ENCODE data around the gene ERMAP. TPM values are rescaled to one million over a fixed set of nuclear protein-coding genes. Genes with fewer than 3 reads are reported as not detected.
"Not testable (repeated sequence)": the region's sequence is repeated elsewhere in the genome, so short reads cannot be mapped to it uniquely, and the experiment has no call there.

The ERMAP gene
- total RNA-seq, 2 experiments from 2014 or later = 5.7 to 6.0 TPM

DNA sequence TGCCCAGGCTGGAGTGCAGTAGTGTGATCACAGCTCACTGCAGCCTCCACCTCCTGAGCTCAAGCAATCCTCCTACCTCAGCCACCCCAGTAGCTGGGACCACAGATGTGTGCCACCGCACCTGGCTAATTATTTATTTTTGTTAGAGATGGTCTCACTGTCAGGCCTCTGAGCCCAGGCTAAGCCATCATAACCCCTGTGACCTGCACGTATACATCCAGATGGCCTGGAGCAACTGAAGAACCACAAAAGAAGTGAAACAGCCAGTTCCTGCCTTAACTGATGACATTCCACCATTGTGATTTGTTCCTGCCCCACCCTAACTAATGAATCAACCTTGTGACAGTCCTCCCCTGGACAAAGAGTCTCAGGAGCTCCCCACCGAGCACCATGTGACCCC lies 39.6 kb downstream of the ERMAP start:
- Mint-ChIP-seq H3K36me3 (ENCODE audit: low read depth) (peaks cover 24% of the 10 kb centered on the region), H3K27me3 (ENCODE audit: low read depth) (peaks cover 15% of the 10 kb centered on the region)
- H3K4me3 Mint-ChIP-seq; DNase-seq; H3K27ac Mint-ChIP-seq; POLR2A ChIA-PET; H3K4me1 Mint-ChIP-seq (ENCODE audit: low read depth); H3K9me3 Mint-ChIP-seq (ENCODE audit: insufficient read depth); ATAC-seq; CTCF ChIA-PET: not testable (repeated sequence)

DNA sequence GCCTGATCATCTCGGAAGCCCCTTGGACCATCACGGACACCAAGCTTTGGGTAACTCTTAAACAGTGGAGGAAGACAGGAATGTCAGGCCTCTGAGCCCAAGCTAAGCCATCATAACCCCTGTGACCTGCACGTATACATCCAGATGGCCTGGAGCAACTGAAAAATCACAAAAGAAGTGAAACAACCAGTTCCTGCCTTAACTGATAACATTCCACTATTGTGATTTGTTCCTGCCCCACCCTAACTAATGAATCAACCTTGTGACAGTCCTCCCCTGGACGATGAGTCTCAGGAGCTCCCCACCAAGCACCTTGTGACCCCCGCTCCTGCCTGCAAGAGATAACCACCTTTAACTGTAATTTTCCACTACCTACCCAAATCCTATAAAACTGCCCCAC lies 42.4 kb downstream of the ERMAP start:
- peaks cover 20% of the 10 kb centered on the region for H3K27me3 Mint-ChIP-seq (ENCODE audit: low read depth)
- ATAC-seq; H3K9me3 Mint-ChIP-seq (ENCODE audit: insufficient read depth); H3K27ac Mint-ChIP-seq; POLR2A ChIA-PET; H3K4me1 Mint-ChIP-seq (ENCODE audit: low read depth); H3K4me3 Mint-ChIP-seq; DNase-seq: not testable (repeated sequence)
- CTCF ChIA-PET = interaction anchor here (2.2 kb wide), 1 partner anchor 13 kb away, joined by 5 read pairs; the partner anchor contains the start of gene ZNF691
- peaks cover 14% of the 10 kb centered on the region for H3K36me3 Mint-ChIP-seq (ENCODE audit: low read depth)

DNA sequence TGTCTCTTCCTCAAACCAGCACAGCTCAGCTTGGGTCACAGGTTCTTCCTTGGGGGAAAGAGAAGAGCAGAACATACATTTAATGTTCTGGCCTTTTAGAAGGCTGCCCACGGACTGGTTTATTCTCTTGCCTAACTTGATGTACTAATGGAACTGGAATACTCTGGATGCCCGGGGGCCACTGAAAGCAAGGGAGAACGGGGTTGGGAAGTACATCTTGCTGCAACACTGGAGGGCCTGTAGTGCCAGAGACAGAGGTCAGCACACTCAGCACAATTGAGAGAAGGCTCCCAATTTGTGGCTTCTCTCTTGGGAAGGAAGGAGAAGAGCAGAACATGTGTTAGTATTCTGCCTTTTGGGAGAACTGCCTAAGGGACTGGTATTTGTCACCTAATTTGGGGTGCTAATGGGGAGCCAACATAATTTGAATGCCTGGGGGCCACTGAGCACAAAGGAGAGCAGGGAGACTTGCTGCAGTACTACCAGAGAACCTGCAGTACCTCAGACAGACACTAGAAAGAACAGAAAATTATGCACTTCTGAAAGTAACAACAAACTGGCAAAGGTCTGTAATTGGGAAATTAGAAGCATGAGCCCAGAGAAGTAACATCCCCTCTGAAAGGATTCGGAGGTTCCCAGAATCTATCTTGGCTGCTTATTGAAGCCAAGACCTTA lies 43.6 kb downstream of the ERMAP start:
- ATAC-seq = no peak
- Mint-ChIP-seq H3K9me3 (ENCODE audit: insufficient read depth) (peaks cover 4% of the 10 kb centered on the region), H3K27me3 (ENCODE audit: low read depth) (peaks cover 23% of the 10 kb centered on the region), H3K4me3 (no peak overlapping the region), H3K27ac (no peak overlapping the region), H3K36me3 (ENCODE audit: low read depth) (peaks cover 11% of the 10 kb centered on the region), H3K4me1 (ENCODE audit: low read depth) (no peaks in the 10 kb centered on the region)
- no peak for DNase-seq
- ChIA-PET CTCF (interaction anchor here (2.5 kb wide), 1 partner anchor 14 kb away, joined by 7 read pairs; the partner anchor contains the start of gene ZNF691), POLR2A (no interaction called here)

DNA sequence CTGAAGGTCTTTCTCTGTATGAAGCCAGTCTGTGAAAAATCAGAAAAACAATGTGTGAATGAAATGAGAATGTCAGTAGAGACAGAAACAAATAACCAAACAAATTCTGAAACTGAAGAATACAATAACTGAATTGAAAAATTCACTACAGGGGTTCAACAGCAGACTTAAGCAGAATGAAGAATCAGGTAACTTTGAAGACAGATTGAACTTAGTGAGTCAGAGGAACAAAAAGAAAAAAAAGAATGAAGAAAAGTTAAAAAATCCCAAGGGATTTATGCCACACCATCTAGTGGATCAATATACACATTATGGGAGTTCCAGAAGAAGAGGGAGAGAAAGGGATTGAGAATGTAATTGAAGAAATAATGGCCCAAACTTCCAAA lies 44.1 kb downstream of the ERMAP start:
- H3K36me3 Mint-ChIP-seq (ENCODE audit: low read depth) = peaks cover 11% of the 10 kb centered on the region
- H3K27ac Mint-ChIP-seq = no peak overlapping the region
- ATAC-seq (no peak), DNase-seq (no peak)
- H3K27me3 Mint-ChIP-seq (ENCODE audit: low read depth) = peaks cover 25% of the 10 kb centered on the region
- no peak overlapping the region for H3K4me3 Mint-ChIP-seq
- H3K4me1 Mint-ChIP-seq (ENCODE audit: low read depth) = no peaks in the 10 kb centered on the region
- peaks cover 4% of the 10 kb centered on the region for H3K9me3 Mint-ChIP-seq (ENCODE audit: insufficient read depth)
- POLR2A ChIA-PET = no interaction called here
- CTCF ChIA-PET = interaction anchor here (1.7 to 2.5 kb wide), 2 partner anchors 12 to 15 kb away, joined by 3 to 7 read pairs; partner anchors contain the start of gene ZNF691

DNA sequence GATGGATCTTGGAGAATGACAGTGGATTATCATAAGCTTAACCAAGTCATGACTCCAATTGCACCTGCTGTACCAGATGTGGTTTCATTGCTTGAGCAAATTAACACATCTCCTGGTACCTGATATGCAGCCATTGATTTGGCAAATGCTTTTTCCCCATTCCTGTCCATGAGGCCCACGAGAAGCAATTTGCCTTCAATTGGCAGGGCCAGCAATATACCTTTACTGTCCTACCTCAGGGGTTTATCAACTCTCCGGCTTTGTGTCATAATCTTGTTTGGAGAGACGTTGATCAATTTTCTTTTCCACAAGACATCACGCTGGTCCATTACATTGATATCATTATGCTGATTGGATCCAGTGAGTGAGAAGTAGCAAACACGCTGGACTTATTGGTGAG lies 49.6 kb downstream of the ERMAP start:
- no peak overlapping the region for H3K27ac Mint-ChIP-seq
- CTCF ChIA-PET = no interaction called here

DNA sequence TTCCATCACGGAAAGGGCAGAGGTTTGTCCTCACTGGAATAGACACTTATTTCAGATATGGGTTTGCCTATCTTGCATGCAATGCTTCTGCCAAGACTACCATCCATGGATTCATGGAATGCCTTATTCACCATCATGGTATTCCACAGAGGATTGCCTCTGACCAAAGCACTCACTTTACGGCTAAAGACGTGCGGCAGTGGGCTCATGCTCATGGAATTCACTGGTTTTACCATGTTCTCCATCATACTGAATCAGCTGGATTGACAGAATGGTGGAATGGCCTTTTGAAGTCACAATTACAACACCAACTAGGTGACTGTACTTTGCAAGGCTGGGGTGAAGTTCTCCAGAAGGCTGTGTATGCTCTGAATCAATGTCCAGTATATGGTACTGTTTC lies 51.5 kb downstream of the ERMAP start:
- H3K27me3 Mint-ChIP-seq (ENCODE audit: low read depth) = peaks cover 13% of the 10 kb centered on the region
- DNase-seq; H3K9me3 Mint-ChIP-seq (ENCODE audit: insufficient read depth); H3K27ac Mint-ChIP-seq; CTCF ChIA-PET; H3K36me3 Mint-ChIP-seq (ENCODE audit: low read depth); H3K4me3 Mint-ChIP-seq; ATAC-seq; POLR2A ChIA-PET; H3K4me1 Mint-ChIP-seq (ENCODE audit: low read depth): not testable (repeated sequence)

More for the DNA sequence above, 49.6 kb downstream of the ERMAP start:
- Mint-ChIP-seq H3K4me3 (no peak overlapping the region), H3K27me3 (ENCODE audit: low read depth) (peaks cover 12% of the 10 kb centered on the region), H3K36me3 (ENCODE audit: low read depth) (no peaks in the 10 kb centered on the region), H3K4me1 (ENCODE audit: low read depth) (no peaks in the 10 kb centered on the region), H3K9me3 (ENCODE audit: insufficient read depth) (no peaks in the 10 kb centered on the region)
- ATAC-seq (no peak), DNase-seq (no peak)
- POLR2A ChIA-PET = no interaction called here

DNA sequence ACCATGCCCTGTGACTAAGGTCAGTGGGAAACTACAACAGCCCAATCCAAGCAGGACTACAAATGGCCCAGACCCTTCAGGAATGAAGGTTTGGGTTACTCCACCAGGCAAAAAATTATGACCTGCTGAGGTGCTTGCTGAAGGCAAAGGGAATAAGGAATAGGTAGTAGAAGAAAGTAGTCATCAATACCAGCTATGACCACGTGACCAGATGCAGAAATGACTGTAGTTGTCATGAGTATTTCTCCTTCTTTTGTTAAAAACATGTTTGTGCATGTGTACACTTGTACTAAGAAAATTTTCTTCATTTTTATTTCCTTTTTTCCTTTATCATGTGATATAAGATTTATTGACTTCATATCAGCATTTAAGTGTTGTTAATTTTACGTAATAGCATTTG lies 52.3 kb downstream of the ERMAP start:
- ATAC-seq; POLR2A ChIA-PET; H3K9me3 Mint-ChIP-seq (ENCODE audit: insufficient read depth); H3K27ac Mint-ChIP-seq; DNase-seq; H3K4me1 Mint-ChIP-seq (ENCODE audit: low read depth); H3K4me3 Mint-ChIP-seq; CTCF ChIA-PET; H3K36me3 Mint-ChIP-seq (ENCODE audit: low read depth): not testable (repeated sequence)
- peaks cover 12% of the 10 kb centered on the region for H3K27me3 Mint-ChIP-seq (ENCODE audit: low read depth)

DNA sequence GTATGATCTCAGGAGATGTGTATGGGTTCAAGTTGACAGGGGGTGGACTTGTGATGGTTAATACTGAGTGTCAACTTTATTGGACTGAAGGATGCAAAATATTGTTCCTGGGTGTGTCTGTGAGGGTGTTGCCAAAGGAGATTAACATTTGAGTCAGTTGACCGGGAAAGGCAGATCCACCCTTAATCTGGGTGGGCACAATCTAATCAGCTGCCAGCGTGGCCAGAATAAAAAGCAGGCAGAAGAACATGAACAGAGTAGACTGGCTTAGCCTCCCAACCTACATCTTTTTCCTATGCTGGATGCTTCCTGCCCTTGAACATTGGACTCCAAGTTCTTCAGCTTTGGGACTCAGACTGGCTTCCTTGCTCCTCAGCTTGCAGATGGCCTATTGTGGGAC lies 52.8 kb downstream of the ERMAP start:
- H3K9me3 Mint-ChIP-seq (ENCODE audit: insufficient read depth); DNase-seq; H3K36me3 Mint-ChIP-seq (ENCODE audit: low read depth); CTCF ChIA-PET; H3K4me1 Mint-ChIP-seq (ENCODE audit: low read depth); POLR2A ChIA-PET; ATAC-seq; H3K4me3 Mint-ChIP-seq; H3K27ac Mint-ChIP-seq: not testable (repeated sequence)
- H3K27me3 Mint-ChIP-seq (ENCODE audit: low read depth) = peaks cover 12% of the 10 kb centered on the region

DNA sequence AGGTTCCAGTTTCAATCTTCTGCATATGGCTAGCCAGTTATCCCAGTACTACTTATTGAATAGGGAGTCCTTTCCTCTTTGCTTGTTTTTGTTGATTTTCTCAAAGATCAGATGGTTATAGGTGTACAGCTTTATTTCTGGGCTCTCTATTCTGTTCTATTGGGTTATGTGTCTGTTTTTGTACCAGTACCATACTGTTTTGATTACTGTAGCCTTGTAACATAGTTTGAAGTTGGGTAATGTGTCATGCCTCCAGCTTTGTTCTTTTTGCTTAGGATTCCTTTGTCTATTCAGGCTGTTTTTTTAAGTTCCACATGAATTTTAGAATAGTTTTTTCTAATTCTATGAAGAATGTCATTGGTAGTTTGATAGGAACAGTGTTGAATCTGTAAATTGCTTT lies 56.2 kb downstream of the ERMAP start:
- ATAC-seq; H3K27ac Mint-ChIP-seq; H3K4me1 Mint-ChIP-seq (ENCODE audit: low read depth); H3K9me3 Mint-ChIP-seq (ENCODE audit: insufficient read depth); POLR2A ChIA-PET; H3K36me3 Mint-ChIP-seq (ENCODE audit: low read depth); H3K4me3 Mint-ChIP-seq; DNase-seq: not testable (repeated sequence)
- H3K27me3 Mint-ChIP-seq (ENCODE audit: low read depth) = peaks cover 12% of the 10 kb centered on the region
- CTCF ChIA-PET = interaction anchor here (0.7 kb wide), 1 partner anchor 186 kb away, joined by 3 read pairs; no protein-coding TSS in a partner anchor

DNA sequence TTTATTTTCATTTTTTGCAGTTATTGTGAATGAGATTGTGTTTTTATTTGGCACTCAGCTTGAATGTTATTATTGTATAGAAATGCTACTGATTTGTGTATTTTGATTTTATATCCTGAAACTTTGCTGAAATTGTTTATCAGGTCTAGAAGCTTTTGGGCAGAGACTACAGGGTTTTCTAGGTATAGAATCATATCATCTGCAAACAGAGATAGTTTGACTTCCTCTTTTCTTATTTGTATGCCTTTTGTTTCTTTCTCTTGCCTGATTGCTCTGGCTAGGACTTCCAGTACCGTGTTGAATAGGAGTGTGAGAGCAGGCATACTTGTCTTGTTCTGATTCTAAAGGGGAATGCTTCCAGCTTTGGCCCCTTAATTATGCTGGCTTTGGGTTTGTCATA lies 56.7 kb downstream of the ERMAP start:
- no peak for DNase-seq
- no peak for ATAC-seq
- ChIA-PET POLR2A (no interaction called here), CTCF (interaction anchor here (0.7 kb wide), 3 partner anchors 185 to 1504 kb away, joined by 3 to 4 read pairs (median 3); no protein-coding TSS in a partner anchor)
- H3K27me3 Mint-ChIP-seq (ENCODE audit: low read depth) = peaks cover 12% of the 10 kb centered on the region
- H3K9me3 Mint-ChIP-seq (ENCODE audit: insufficient read depth) = peaks cover 3% of the 10 kb centered on the region
- no peak overlapping the region for H3K27ac Mint-ChIP-seq
- no peak overlapping the region for H3K4me3 Mint-ChIP-seq
- H3K4me1 Mint-ChIP-seq (ENCODE audit: low read depth) = peaks cover 2% of the 10 kb centered on the region
- H3K36me3 Mint-ChIP-seq (ENCODE audit: low read depth) = no peaks in the 10 kb centered on the region

DNA sequence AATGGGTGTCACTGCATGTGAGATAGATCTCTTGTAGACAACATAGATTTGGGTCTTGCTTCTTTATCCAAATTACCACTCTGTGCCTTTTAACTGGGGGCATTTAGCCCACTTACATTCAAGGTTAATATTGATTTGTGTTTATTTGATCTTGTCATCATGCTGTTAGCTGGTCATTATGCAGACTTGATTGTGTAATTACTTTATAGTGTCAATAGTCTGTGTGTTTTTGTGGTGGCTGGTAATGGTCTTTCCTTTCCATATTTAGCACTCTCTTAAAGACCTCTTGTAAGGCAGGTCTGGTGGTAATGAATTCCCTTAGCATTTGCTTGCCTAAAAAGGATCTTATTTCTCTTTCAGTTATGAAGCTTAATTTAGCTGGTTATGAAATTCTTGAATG lies 59.1 kb downstream of the ERMAP start:
- H3K9me3 Mint-ChIP-seq (ENCODE audit: insufficient read depth) = peaks cover 3% of the 10 kb centered on the region
- POLR2A ChIA-PET = no interaction called here
- CTCF ChIA-PET = interaction anchor here (1.0 kb wide), 1 partner anchor 198 kb away, joined by 3 read pairs; no protein-coding TSS in a partner anchor
- no peak overlapping the region for H3K4me3 Mint-ChIP-seq
- no peaks in the 10 kb centered on the region for H3K36me3 Mint-ChIP-seq (ENCODE audit: low read depth)
- H3K4me1 Mint-ChIP-seq (ENCODE audit: low read depth) = peaks cover 2% of the 10 kb centered on the region
- H3K27ac Mint-ChIP-seq = no peak overlapping the region
- DNase-seq (no peak), ATAC-seq (no peak)
- peaks cover 12% of the 10 kb centered on the region for H3K27me3 Mint-ChIP-seq (ENCODE audit: low read depth)

DNA sequence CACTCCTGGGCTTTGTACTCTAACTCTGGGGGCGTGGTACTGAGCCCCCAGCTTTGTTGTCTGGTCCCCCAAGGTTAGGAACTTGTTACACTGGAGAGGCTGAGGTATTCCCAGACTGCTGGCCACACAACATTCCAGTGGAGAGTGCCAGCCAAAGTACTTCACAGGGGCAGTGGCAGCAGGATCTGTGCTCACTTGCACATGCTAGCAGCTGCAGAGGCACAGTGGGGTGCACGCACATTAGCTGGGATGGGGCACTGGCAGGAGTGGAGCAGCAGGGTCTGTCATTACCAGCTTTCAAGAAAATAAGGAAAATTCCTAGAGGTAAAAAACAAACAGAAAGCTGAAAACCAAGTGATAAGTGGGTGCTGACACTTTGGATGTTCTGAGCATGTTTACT lies 60.5 kb downstream of the ERMAP start:
- ChIA-PET CTCF (no interaction called here), POLR2A (no interaction called here)
- Mint-ChIP-seq H3K27me3 (ENCODE audit: low read depth) (peaks cover 8% of the 10 kb centered on the region), H3K4me1 (ENCODE audit: low read depth) (peaks cover 2% of the 10 kb centered on the region), H3K27ac (no peak overlapping the region), H3K36me3 (ENCODE audit: low read depth) (no peaks in the 10 kb centered on the region), H3K9me3 (ENCODE audit: insufficient read depth) (peaks cover 3% of the 10 kb centered on the region), H3K4me3 (no peak overlapping the region)
- ATAC-seq (no peak), DNase-seq (no peak)

DNA sequence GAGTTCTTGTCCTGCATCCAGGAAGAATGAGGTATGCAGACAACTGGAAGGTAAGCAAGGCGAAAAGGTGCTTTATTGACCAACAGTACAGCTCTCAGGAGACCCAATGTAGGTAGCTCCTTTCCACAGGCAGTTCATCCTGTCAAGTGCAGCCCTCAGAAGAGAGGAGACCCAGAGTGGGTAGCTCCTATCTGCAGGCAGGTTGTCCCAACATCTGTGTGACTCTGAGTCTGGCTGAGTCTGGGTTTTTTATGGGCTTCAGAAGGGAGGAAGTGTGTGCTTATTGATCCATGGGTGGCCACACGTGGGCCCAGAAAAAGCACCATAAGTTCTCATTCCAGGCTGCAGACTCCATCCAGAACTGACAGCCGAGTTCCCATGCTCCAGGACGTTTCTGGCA lies 63.5 kb downstream of the ERMAP start:
- CTCF ChIA-PET = interaction anchor here (2.3 kb wide), 1 partner anchor 193 kb away, joined by 7 read pairs; no protein-coding TSS in a partner anchor
- Mint-ChIP-seq H3K9me3 (ENCODE audit: insufficient read depth) (no peaks in the 10 kb centered on the region), H3K36me3 (ENCODE audit: low read depth) (no peaks in the 10 kb centered on the region), H3K4me1 (ENCODE audit: low read depth) (no peaks in the 10 kb centered on the region), H3K27me3 (ENCODE audit: low read depth) (peaks cover 8% of the 10 kb centered on the region), H3K4me3 (no peak overlapping the region), H3K27ac (no peak overlapping the region)
- ATAC-seq = no peak
- no peak for DNase-seq
- POLR2A ChIA-PET = no interaction called here

Measured in activated CD8-positive, alpha-beta T cell treated with anti-CD3 and anti-CD28 coated beads, Interleukin-2, amount 10 ng/mL, durations not matched to agents 7 days and 5 days (primary cell).